A673 (cell line): ENCODE data around the gene IGF1R. TPM values are rescaled to one million over a fixed set of nuclear protein-coding genes. Genes with fewer than 3 reads are reported as not detected.
A peak's percentile ranks its signal among the peaks of the same experiment; 100 is the strongest.

ENCODE experiments used
- BruUV-seq: library from RNA; stranded (reverse); fragments of 400-500 nt; replicated peaks from 2 replicates; lab custom pipeline; 2021; lab: Mats Ljungman, UMichigan
- CTCF ChIA-PET: fragments of 300-600 bp; sonication (Branson Sonifier 250); formaldehyde crosslinking; loops from one replicate; lab custom pipeline; 2022; ENCODE audit warnings: antibody characterized with exemption; lab: Charles Lee
- POLR2A ChIA-PET: fragments of 300-600 bp; sonication (Branson Sonifier 250); formaldehyde crosslinking; loops from one replicate; lab custom pipeline; 2022; ENCODE audit warnings: antibody characterized with exemption; ENCODE audit not compliant: low non-redundant PET; lab: Charles Lee
- DNase-seq: peaks from one replicate; pipeline ENCODE4 v3.0.0-alpha.2; 2015; ENCODE audit warnings: low spot score
- H3K27ac ChIP-seq: fragments of 200-600 bp; sonication (generic); 2 replicates; pipeline ENCODE4 v1.5.1; 2016; ENCODE audit warnings: mixed run types, low read depth, mild to moderate bottlenecking, mixed read lengths, antibody characterized with exemption, low read length; ENCODE audit not compliant: poor library complexity, severe bottlenecking
- H3K27me3 ChIP-seq: fragments of 200-600 bp; sonication (generic); replicated peaks from 2 replicates; pipeline ENCODE4 v1.6.1; 2017; ENCODE audit warnings: mixed run types, low read depth, mild to moderate bottlenecking, mixed read lengths, antibody characterized with exemption, low read length; ENCODE audit not compliant: insufficient read depth, poor library complexity
- H3K36me3 ChIP-seq: fragments of 200-600 bp; sonication (generic); 2 replicates; pipeline ENCODE4 v1.6.1; 2016; ENCODE audit warnings: mixed run types, mild to moderate bottlenecking, mixed read lengths, antibody characterized with exemption, low read length; ENCODE audit not compliant: insufficient read depth, poor library complexity, severe bottlenecking
- H3K4me1 ChIP-seq: fragments of 200-600 bp; sonication (generic); 2 replicates; pipeline ENCODE4 v1.6.1; 2017; ENCODE audit warnings: mixed run types, mild to moderate bottlenecking, mixed read lengths, antibody characterized with exemption, low read length; ENCODE audit not compliant: insufficient read depth, poor library complexity, severe bottlenecking
- H3K4me3 ChIP-seq: fragments of 200-600 bp; sonication (generic); 2 replicates; pipeline ENCODE4 v1.5.1; 2016; ENCODE audit warnings: low read depth, mixed run types, mild to moderate bottlenecking, mixed read lengths, low read length; ENCODE audit not compliant: poor library complexity, severe bottlenecking
- H3K9me3 ChIP-seq: fragments of 200-600 bp; sonication (generic); 2 replicates; pipeline ENCODE4 v1.6.1; 2016; ENCODE audit warnings: mixed run types, low read depth, mild to moderate bottlenecking, mixed read lengths, antibody characterized with exemption, low read length; ENCODE audit not compliant: poor library complexity, severe bottlenecking
- EZH2 ChIP-seq: fragments of 200-600 bp; sonication (generic); IDR thresholded peaks from 2 replicates; pipeline ENCODE4 v1.6.1; 2017; ENCODE audit warnings: borderline replicate concordance, low read depth, mild to moderate bottlenecking, mixed read lengths, antibody characterized with exemption, low read length; ENCODE audit not compliant: poor library complexity, severe bottlenecking
- intact Hi-C: fragments of 100-400 bp; cut with micrococcal nuclease; formaldehyde crosslinking; loops from one replicate; pipeline ENCODE4 v1.10.0; 2022; ENCODE audit not compliant: unreplicated experiment
- total RNA-seq: library from RNA; stranded (reverse); gene quantifications from 2 replicates; pipeline ENCODE4 v1.2.3, GENCODE V29; 2021
- TF ChIP-seq, protein P1 (sequence below): fragments of 300-800, 200-600 bp; sonication (generic); conservative IDR thresholded peaks from 2 replicates; pipeline ENCODE4 v1.5.1; 2017; ENCODE audit warnings: low read depth, mild to moderate bottlenecking, antibody characterized with exemption, low read length, moderate library complexity, mixed read lengths

The IGF1R gene
- total RNA-seq, 1 experiment from 2014 or later = 34.9 TPM

DNA sequence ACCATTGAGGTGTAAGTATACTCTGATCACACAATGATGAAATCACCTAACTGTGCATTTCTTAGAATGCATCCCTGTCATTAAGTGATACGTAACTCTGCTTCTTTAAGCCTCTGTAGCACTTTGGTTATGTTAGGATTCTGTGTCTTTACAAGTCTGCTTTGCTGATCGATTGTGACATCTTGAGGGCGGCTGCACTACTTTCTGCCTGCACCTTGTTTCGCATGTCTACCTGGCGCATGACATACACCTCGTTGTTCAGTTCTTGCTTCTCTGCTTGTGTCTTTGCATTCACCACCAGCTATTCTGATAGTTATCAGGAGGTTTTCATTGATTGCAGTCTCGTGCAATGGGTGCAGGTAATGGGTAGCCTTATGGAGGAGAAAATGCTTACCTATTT lies 32.7 kb downstream of the IGF1R start:
- intact Hi-C loops = no loop called here
- BruUV-seq = no TSS peak
- CTCF ChIA-PET = no interaction called here
- Histone ChIP-seq H3K36me3 (no peaks in the 10 kb centered on the region), H3K27me3 (no peaks in the 10 kb centered on the region), H3K4me1 (peaks cover 21% of the 10 kb centered on the region), H3K4me3 (no peak overlapping the region), H3K9me3 (no peaks in the 10 kb centered on the region), H3K27ac (no peak overlapping the region)
- TF ChIP-seq, protein P1, sequence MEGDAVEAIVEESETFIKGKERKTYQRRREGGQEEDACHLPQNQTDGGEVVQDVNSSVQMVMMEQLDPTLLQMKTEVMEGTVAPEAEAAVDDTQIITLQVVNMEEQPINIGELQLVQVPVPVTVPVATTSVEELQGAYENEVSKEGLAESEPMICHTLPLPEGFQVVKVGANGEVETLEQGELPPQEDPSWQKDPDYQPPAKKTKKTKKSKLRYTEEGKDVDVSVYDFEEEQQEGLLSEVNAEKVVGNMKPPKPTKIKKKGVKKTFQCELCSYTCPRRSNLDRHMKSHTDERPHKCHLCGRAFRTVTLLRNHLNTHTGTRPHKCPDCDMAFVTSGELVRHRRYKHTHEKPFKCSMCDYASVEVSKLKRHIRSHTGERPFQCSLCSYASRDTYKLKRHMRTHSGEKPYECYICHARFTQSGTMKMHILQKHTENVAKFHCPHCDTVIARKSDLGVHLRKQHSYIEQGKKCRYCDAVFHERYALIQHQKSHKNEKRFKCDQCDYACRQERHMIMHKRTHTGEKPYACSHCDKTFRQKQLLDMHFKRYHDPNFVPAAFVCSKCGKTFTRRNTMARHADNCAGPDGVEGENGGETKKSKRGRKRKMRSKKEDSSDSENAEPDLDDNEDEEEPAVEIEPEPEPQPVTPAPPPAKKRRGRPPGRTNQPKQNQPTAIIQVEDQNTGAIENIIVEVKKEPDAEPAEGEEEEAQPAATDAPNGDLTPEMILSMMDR = no peak
- no peak for TF ChIP-seq EZH2
- no peak for DNase-seq
- POLR2A ChIA-PET = no interaction called here

DNA sequence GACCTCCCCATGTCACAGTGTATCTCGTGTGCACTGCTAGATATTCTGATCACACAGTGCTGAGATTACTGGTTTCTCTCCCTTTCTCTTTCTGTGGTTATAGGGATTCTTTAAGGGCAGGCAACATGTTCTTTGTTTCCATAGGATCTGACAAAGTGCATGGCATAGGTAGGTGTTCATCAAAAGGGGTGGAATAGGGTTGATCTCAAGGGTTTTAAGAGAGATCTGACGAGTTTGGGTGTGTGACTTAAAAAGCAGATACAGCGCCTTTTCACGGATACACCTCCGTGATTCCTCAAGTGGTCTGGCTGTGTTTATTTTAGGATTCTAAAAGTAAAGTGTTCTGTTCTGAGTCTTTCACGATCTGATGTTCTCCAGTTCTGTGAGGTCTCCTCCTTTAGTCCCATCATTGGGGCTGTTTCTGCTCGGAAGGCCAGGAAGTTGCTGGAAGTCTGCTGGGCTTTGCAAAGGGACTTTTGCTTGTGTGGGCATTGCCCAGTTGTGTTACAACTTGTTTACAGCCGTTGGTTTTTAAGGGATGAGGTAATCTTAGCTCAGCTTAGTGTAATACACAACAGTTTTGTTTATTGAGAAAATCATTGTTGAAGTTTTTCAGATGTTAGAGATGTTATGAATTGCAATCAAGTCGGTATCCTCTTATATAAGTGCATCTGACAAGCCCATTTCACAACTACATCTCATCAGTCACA lies 34.8 kb downstream of the IGF1R start:
- peaks cover 21% of the 10 kb centered on the region for H3K4me1 ChIP-seq
- no TSS peak for BruUV-seq
- DNase-seq = no peak
- H3K27me3 ChIP-seq = no peaks in the 10 kb centered on the region
- no peak overlapping the region for H3K27ac ChIP-seq
- H3K4me3 ChIP-seq = no peak overlapping the region
- intact Hi-C loops = no loop called here
- no peak for TF ChIP-seq EZH2
- TF ChIP-seq, protein P1 = no peak
- ChIA-PET CTCF (no interaction called here), POLR2A (no interaction called here)
- no peaks in the 10 kb centered on the region for H3K9me3 ChIP-seq
- H3K36me3 ChIP-seq = no peaks in the 10 kb centered on the region

DNA sequence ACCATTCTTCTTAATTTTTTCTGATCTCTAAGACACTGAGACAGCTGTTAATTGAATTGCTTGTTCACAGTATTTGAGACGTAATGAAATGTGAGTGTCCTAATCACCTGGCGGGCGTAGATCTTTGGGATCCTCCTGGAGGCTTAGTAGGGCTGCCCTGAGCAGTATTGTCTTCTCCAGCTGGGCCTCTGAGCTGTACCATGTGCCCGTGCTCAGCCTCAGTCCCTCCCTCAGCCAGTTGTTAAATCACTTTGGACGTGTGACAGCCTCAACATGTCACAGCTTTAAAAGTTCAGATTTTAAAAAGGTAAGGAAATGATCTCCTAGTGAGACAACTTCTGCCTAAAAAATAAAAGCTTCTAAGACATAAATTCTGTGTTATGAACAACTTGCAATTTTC lies 35.5 kb downstream of the IGF1R start:
- no peaks in the 10 kb centered on the region for H3K36me3 ChIP-seq
- DNase-seq = peak; percentile 19
- H3K4me3 ChIP-seq = no peak overlapping the region
- no peak overlapping the region for H3K27ac ChIP-seq
- H3K4me1 ChIP-seq = peaks cover 21% of the 10 kb centered on the region
- H3K27me3 ChIP-seq = no peaks in the 10 kb centered on the region
- ChIA-PET CTCF (no interaction called here), POLR2A (no interaction called here)
- BruUV-seq = no TSS peak
- no peaks in the 10 kb centered on the region for H3K9me3 ChIP-seq
- TF ChIP-seq EZH2 = no peak
- TF ChIP-seq, protein P1 = no peak
- intact Hi-C loops = no loop called here
